DOHH2 (cell line): ENCODE data around the gene SMAD3.

ENCODE experiments used
- CTCF ChIP-seq: fragments of 200-600 bp; sonication (generic); IDR thresholded peaks from one replicate; pipeline ENCODE4 v1.5.1; 2014; ENCODE audit warnings: antibody characterized with exemption, mild to moderate bottlenecking, low read depth, low read length; ENCODE audit not compliant: poor library complexity, severe bottlenecking
- EZH2phosphoT487 ChIP-seq: fragments of 200-600 bp; sonication (generic); IDR thresholded peaks from 2 replicates; pipeline ENCODE4 v1.6.1; 2017; ENCODE audit warnings: borderline replicate concordance, mild to moderate bottlenecking, antibody characterized with exemption, low read length, moderate library complexity, mixed read lengths

- TF ChIP-seq CTCF: no peak
- TF ChIP-seq EZH2phosphoT487: no peak
These were observed 14.0 kb upstream of the SMAD3 start for GRCh38 chr15:67051088-67052045.
